Neural progenitor cell (in vitro differentiated cells): ENCODE results near the gene PTPRK.

Experiments used
- CTCF ChIP-seq: fragments of 200-600 bp; sonication (generic); IDR thresholded peaks from 2 replicates; pipeline ENCODE4 v1.5.1; 2017; ENCODE audit warnings: antibody characterized with exemption, mild to moderate bottlenecking
- EZH2 ChIP-seq: fragments of 200-600 bp; sonication (generic); IDR thresholded peaks from 2 replicates; pipeline ENCODE4 v1.6.1; 2017; ENCODE audit warnings: antibody characterized with exemption, mild to moderate bottlenecking, moderate library complexity
- EZH2phosphoT487 ChIP-seq: fragments of 200-600 bp; sonication (generic); IDR thresholded peaks from 2 replicates; pipeline ENCODE4 v1.6.1; 2017; ENCODE audit warnings: antibody characterized with exemption

GRCh38 chr6:128494440-128494839 is 26.0 kb downstream of the PTPRK start:
- TF ChIP-seq CTCF (no peak), EZH2 (no peak), EZH2phosphoT487 (no peak)
